HEK293T (cell line): Measurements from ENCODE around the gene GJC3.

ENCODE experiments used
- CTCF ChIA-PET: fragments of 350-600 bp; formaldehyde crosslinking; extraction: SDS; loops from one replicate; lab custom pipeline; 2021; ENCODE audit warnings: antibody characterized with exemption, inconsistent platforms; lab: Yijun Ruan, JAX
- POLR2A ChIA-PET: fragments of 350-600 bp; formaldehyde crosslinking; extraction: SDS; loops from one replicate; lab custom pipeline; 2020; ENCODE audit warnings: antibody characterized with exemption, inconsistent platforms; lab: Yijun Ruan, JAX
- DNase-seq: peaks from one replicate; pipeline ENCODE4 v3.0.0; 2012; ENCODE audit warnings: mixed read lengths; ENCODE audit errors: extremely low spot score
- ARNT ChIP-seq: fragments of 450-650 bp; IDR thresholded peaks from 2 replicates; pipeline ENCODE4 v1.6.1; 2017; ENCODE audit warnings: mild to moderate bottlenecking
- BHLHE40 ChIP-seq: fragments of 450-650 bp; IDR thresholded peaks from 2 replicates; pipeline ENCODE4 v1.6.1; 2016; ENCODE audit warnings: mild to moderate bottlenecking, moderate library complexity, borderline replicate concordance
- CTBP1 ChIP-seq: fragments of 450-650 bp; IDR thresholded peaks from 2 replicates; pipeline ENCODE4 v1.6.1; 2016; ENCODE audit warnings: borderline replicate concordance
- ELF4 ChIP-seq: fragments of 450-650 bp; IDR thresholded peaks from 2 replicates; pipeline ENCODE4 v1.6.1; 2017; ENCODE audit warnings: antibody characterized with exemption
- FOXA1 ChIP-seq: fragments of 450-650 bp; IDR thresholded peaks from 2 replicates; pipeline ENCODE4 v1.6.1; 2016; ENCODE audit warnings: mild to moderate bottlenecking
- FOXK2 ChIP-seq: fragments of 450-650 bp; IDR thresholded peaks from 2 replicates; pipeline ENCODE4 v1.6.1; 2016; ENCODE audit warnings: mild to moderate bottlenecking
- FOXM1 ChIP-seq: fragments of 450-650 bp; IDR thresholded peaks from 2 replicates; pipeline ENCODE4 v1.6.1; 2017; ENCODE audit warnings: mild to moderate bottlenecking, borderline replicate concordance
- HDGF ChIP-seq: fragments of 450-650 bp; IDR thresholded peaks from 2 replicates; pipeline ENCODE4 v1.6.1; 2017; ENCODE audit warnings: antibody characterized with exemption, borderline replicate concordance
- L3MBTL2 ChIP-seq: fragments of 450-650 bp; conservative IDR thresholded peaks from 2 replicates; pipeline ENCODE4 v1.6.1; 2016; ENCODE audit warnings: mild to moderate bottlenecking
- LEF1 ChIP-seq: fragments of 450-650 bp; IDR thresholded peaks from 2 replicates; pipeline ENCODE4 v1.6.1; 2017; ENCODE audit warnings: mild to moderate bottlenecking, borderline replicate concordance
- NFRKB ChIP-seq: fragments of 450-650 bp; IDR thresholded peaks from 2 replicates; pipeline ENCODE4 v1.6.1; 2016; ENCODE audit warnings: mild to moderate bottlenecking, moderate library complexity
- SP1 ChIP-seq: fragments of 450-650 bp; IDR thresholded peaks from 2 replicates; pipeline ENCODE4 v1.6.1; 2017
- SUZ12 ChIP-seq: fragments of 450-650 bp; IDR thresholded peaks from 2 replicates; pipeline ENCODE4 v1.6.1; 2016; ENCODE audit warnings: mild to moderate bottlenecking
- TARDBP ChIP-seq: fragments of 450-650 bp; IDR thresholded peaks from 2 replicates; pipeline ENCODE4 v1.6.1; 2016
- ZNF384 ChIP-seq: fragments of 450-650 bp; IDR thresholded peaks from 2 replicates; pipeline ENCODE4 v1.6.1; 2016
- TF ChIP-seq, protein P1 (sequence below): fragments of 450-650 bp; IDR thresholded peaks from 2 replicates; pipeline ENCODE4 v1.6.1; 2016

GJC3 gene

DNA sequence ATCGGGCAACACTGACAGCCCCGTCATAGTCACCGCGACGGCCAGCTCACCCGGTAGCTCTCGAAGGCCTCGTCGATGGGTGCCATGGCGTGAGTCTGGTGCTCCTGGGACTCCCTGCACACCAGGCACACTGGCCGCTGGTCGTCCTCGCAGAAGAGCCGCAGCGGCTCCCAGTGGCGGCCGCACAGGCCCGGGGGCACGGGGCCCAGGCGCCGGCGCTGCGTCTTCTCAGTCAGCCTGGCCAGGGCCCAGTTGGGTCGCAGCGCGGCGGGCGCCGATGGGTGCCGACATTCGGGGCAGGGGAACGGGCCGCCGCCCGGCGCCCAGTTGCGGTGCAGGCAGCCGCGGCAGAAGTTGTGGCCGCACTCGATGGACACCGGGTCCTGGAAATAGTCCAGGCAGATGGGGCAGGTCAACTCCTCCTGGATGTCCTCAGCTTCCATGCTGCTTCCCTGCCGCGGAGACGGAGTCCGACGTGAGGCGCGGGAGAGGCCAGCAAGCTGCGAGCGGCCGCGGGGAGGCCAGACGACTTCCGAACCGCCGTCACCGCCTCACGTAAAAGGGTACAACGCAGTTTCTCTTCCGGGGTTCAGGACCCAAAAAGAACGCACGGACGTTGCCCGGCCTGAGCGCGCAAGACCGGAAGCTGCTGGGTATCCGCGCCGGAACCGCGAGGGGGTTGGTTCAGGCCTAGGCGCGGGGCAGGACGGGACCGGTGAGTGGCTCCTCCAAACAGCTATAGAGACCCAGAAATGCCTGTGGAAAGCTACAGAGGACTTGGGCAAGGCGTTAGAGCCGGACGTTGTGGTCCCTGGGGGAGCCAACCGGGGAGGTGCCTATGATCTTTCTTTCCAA, 10.2 kb downstream of the GJC3 start, which contains the start of gene TRIM4:
Gene TRIM4 (minus strand): TSS at position 572 of the 855 bp plus-strand sequence. CDS start 129 bp downstream, at position 443.
- DNase-seq, result peak; percentile 81
- ChIA-PET CTCF (interaction anchor here (0.6 to 2.9 kb wide), 6 partner anchors 10 to 347 kb away, joined by 3 to 9 read pairs (median 4); partner anchors contain the start of gene GJC3), POLR2A (interaction anchor here (0.5 to 3.6 kb wide), 21 partner anchors 9 to 510 kb away, joined by 3 to 28 read pairs (median 3); partner anchors contain the start of genes AP4M1, FAM200A, GJC3 and LAMTOR4)
- TF ChIP-seq L3MBTL2, result peak; percentile 64
- TF ChIP-seq, protein P1, sequence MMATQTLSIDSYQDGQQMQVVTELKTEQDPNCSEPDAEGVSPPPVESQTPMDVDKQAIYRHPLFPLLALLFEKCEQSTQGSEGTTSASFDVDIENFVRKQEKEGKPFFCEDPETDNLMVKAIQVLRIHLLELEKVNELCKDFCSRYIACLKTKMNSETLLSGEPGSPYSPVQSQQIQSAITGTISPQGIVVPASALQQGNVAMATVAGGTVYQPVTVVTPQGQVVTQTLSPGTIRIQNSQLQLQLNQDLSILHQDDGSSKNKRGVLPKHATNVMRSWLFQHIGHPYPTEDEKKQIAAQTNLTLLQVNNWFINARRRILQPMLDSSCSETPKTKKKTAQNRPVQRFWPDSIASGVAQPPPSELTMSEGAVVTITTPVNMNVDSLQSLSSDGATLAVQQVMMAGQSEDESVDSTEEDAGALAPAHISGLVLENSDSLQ, result peak; percentile 80
- peak; percentile 57 for TF ChIP-seq ELF4
- TF ChIP-seq NFRKB, result no peak
- TF ChIP-seq LEF1, result no peak

DNA sequence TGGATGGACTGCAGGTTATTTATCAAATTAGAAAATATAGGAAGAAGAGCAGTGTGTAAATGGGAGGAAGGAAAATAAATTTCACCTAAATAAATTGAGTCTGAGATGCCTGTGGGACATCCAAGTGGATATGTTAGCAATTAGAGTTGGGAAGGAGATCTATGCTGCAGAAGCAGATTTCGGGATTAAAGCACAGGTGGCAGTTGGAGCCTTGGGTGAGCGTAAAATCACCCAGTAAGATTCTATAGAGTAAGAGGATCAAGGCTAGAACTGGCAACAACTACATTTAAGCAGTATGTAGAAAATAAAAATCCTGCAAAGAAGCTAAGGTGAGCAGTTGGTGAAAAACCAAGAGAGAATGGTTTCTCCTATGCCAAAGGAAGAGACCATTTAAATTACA, 18.4 kb downstream of the GJC3 start:
- ChIA-PET CTCF (no interaction called here), POLR2A (no interaction called here)
- TF ChIP-seq TARDBP (no peak), FOXA1 (no peak), HDGF (no peak), L3MBTL2 (no peak), SP1 (no peak), CTBP1 (no peak), FOXM1 (no peak), ARNT (no peak), NFRKB (no peak), BHLHE40 (no peak), ZNF384 (no peak), SUZ12 (no peak), FOXK2 (no peak), LEF1 (no peak), ELF4 (no peak)
- TF ChIP-seq, protein P1, result no peak
- DNase-seq, result no peak

DNA sequence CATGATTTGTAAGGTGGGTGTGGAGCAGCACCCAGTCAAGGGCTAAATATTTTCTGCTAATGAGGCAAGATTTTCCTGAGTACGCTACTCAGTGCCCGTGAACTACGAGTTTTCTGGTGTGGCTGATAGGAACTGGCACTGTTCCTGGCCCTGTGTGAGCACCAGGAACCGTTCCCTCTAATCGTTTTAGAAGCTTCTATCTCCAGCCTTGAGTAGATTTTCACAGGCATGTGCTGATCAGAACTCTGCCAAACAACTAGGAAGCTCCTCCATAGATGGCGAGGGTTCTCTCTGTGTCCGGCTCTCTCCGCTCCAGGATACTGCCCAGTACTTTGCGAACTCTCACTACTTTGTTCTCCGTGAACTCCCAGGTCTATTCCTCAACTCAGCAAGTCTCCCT, 27.8 kb downstream of the GJC3 start:
- POLR2A ChIA-PET, result no interaction called here
- CTCF ChIA-PET, result interaction anchor here (0.6 kb wide), 1 partner anchor 17 kb away, joined by 3 read pairs; no protein-coding TSS in a partner anchor
- no peak for DNase-seq
- TF ChIP-seq CTBP1 (no peak), HDGF (no peak), FOXM1 (no peak), FOXA1 (no peak), ELF4 (no peak), ARNT (no peak), NFRKB (no peak), SUZ12 (no peak), LEF1 (no peak), FOXK2 (no peak), TARDBP (no peak), SP1 (no peak), BHLHE40 (no peak), L3MBTL2 (no peak), ZNF384 (no peak)
- TF ChIP-seq, protein P1, result no peak

DNA sequence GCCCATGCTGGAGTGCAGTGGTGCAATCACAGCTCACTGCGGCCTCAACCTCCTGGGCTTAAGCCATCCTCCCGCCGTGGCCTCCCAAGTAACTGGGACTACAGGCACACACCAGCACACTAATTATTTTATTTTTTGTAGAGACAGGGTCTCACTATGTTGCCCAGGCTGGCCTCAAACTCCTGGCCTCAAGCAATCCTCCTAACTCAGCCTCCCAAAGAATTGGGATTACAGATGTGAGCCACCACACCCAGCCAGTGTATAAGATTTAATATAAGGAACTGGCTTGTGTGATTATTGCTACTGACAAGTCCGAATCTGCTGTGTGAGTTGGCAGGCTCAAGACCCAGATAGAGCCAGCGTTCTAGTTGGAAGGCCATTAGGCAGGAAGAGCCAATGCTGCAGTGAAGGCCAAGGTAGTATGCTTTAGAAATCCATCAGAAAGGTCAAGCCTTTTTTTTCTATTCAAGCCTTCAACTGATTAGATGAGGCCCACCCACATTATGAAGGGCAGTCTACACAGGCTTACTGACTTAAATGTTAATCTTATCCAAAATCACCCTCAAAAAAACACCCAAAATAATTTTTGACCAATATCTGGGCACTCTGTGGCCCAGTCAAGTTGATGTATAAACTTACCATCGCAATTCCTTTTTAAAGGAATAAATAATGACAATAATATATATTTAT, 29.4 kb downstream of the GJC3 start:
- POLR2A ChIA-PET, result no interaction called here

DNA sequence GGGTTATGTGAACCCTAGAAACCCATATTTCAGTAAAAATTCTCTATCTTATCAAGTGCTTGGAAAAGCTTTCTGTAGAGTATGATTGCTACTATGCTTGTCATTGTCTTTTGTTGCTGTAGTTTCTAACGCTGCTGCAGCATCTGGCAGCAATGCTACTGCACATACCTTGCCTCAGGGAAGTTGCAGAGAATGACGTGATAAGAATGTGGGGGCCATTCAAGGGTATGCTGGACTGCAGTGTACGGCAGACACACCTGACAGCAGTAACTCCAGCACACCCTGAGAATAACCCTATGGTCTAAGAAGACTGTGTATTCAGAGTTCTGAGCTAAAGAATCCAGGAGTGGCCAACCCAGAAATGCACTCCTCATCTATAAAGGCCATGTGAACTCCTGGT, 30.6 kb downstream of the GJC3 start:
- TF ChIP-seq FOXM1 (no peak), TARDBP (no peak), FOXK2 (no peak), SP1 (no peak), ARNT (no peak), ELF4 (no peak), CTBP1 (no peak)
- DNase-seq, result no peak
- ChIA-PET POLR2A (no interaction called here), CTCF (no interaction called here)

More for the DNA sequence above, 29.4 kb downstream of the GJC3 start:
- CTCF ChIA-PET, result no interaction called here
- 0 out of 2 replicates have a peak, but pooled peaks have one; percentile 23 for TF ChIP-seq FOXM1
- TF ChIP-seq ZNF384, result no peak
- TF ChIP-seq NFRKB, result no peak
- DNase-seq, result no peak

DNA sequence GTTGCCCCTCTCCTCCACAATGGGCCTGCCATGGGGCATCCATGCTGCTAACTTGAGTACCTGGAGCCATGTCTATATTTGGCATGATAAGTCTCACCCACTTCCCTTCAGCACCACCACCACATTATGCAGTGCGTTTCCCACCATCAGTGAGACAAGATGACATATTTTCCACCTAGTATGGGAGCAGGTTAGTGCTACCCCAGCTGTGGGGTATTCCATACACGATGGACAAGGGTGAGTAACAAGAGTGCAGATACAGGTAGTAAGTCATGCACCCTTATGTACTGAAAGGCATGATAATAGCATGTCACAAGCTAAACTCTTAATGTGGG, 31.4 kb downstream of the GJC3 start:
- POLR2A ChIA-PET, result no interaction called here
- no peak for DNase-seq
- CTCF ChIA-PET, result no interaction called here
- TF ChIP-seq L3MBTL2 (no peak), LEF1 (no peak), ZNF384 (no peak), SUZ12 (no peak), CTBP1 (no peak), FOXK2 (no peak), TARDBP (no peak), FOXA1 (no peak), ARNT (no peak), ELF4 (no peak), HDGF (no peak), NFRKB (no peak), FOXM1 (no peak), BHLHE40 (no peak), SP1 (no peak)
- TF ChIP-seq, protein P1, result no peak
